Ovary (tissue), 3 donors: ENCODE data around the gene SYNM.

Experiments used
- CTCF ChIP-seq, 3 donors: fragments of 450-650 bp in 2 of 3; fragments of 200-600 bp in 1 of 3; IDR thresholded peaks; one replicate each; pipeline versions ENCODE4 v1.5.1 to v1.8.0; 2016 to 2022; ENCODE audit warnings: antibody characterized with exemption in 3 of 3, mild to moderate bottlenecking in 1 of 3
- POLR2A ChIP-seq: fragments of 450-650 bp; IDR thresholded peaks from one replicate; pipeline ENCODE4 v1.6.1; 2017; ENCODE audit warnings: antibody characterized with exemption, mild to moderate bottlenecking, moderate library complexity
- donor health status: DM: no; HTN: no; CAD: no.

GRCh38 chr15:99148851-99149276 is 44.0 kb downstream of the SYNM start:
- TF ChIP-seq POLR2A (no peak), CTCF (IDR thresholded peaks at IDR 0.05) (no peak)
